T-helper 2 cell treated with Interferon-gamma antibody and Interleukin-4, amounts not matched to agents 100 ng/mL and 5 ng/mL, for 36 hours (primary cell): Measurements from ENCODE around the gene DCAF6. TPM values are rescaled to one million over a fixed set of nuclear protein-coding genes. Genes with fewer than 3 reads are reported as not detected.
"Not testable (repeated sequence)": the region's sequence is repeated elsewhere in the genome, so short reads cannot be mapped to it uniquely, and the experiment has no call there.

ENCODE experiments used
- intact Hi-C: fragments of 100-400 bp; cut with micrococcal nuclease; formaldehyde crosslinking; loops from one replicate; pipeline ENCODE4 v1.15.1; 2023
- total RNA-seq: library from RNA; stranded (reverse); gene quantifications from 2 replicates; pipeline ENCODE4 v1.2.3, GENCODE V29; 2022

DCAF6 gene
- total RNA-seq, 1 donor from 2014 or later: 21.0 TPM

- intact Hi-C loops: no loop called here
Observed at GRCh38 chr1:168005529-168005928, 69.0 kb downstream of the DCAF6 start.

GRCh38 chr1:168007691-168008090, 71.2 kb downstream of the DCAF6 start:
- intact Hi-C loops: no loop called here

GRCh38 chr1:168008595-168008994, 72.1 kb downstream of the DCAF6 start:
- intact Hi-C loops: no loop called here

GRCh38 chr1:168009322-168009721, 72.8 kb downstream of the DCAF6 start:
- intact Hi-C loops: no loop called here

- intact Hi-C loops: no loop called here
Observed at GRCh38 chr1:168019407-168019806, 82.9 kb downstream of the DCAF6 start.

- intact Hi-C loops: no loop called here
Observed at GRCh38 chr1:168031198-168031597, 94.7 kb downstream of the DCAF6 start.

- intact Hi-C loops: no loop called here
Observed at GRCh38 chr1:168031627-168032026, 95.1 kb downstream of the DCAF6 start.

GRCh38 chr1:168032029-168032428, 95.5 kb downstream of the DCAF6 start:
- intact Hi-C loops: no loop called here

- intact Hi-C loops: no loop called here
Observed at GRCh38 chr1:168035345-168035744, 98.9 kb downstream of the DCAF6 start.

GRCh38 chr1:168042362-168042761, 105.9 kb downstream of the DCAF6 start:
- intact Hi-C loops: no loop called here

GRCh38 chr1:168045311-168045710, 108.8 kb downstream of the DCAF6 start:
- intact Hi-C loops: no loop called here

GRCh38 chr1:168050307-168050706, 113.8 kb downstream of the DCAF6 start:
- intact Hi-C loops: no loop called here

- intact Hi-C loops: no loop called here
Observed at GRCh38 chr1:168050880-168051279, 114.4 kb downstream of the DCAF6 start.

GRCh38 chr1:168053681-168054080, 117.2 kb downstream of the DCAF6 start:
- intact Hi-C loops: no loop called here

- intact Hi-C loops: no loop called here
Observed at GRCh38 chr1:168054117-168054516, 117.6 kb downstream of the DCAF6 start.

GRCh38 chr1:168056152-168056551, 119.7 kb downstream of the DCAF6 start:
- intact Hi-C loops: not testable (repeated sequence)

GRCh38 chr1:168057355-168057754, 120.9 kb downstream of the DCAF6 start:
- intact Hi-C loops: no loop called here

- intact Hi-C loops: no loop called here
Observed at GRCh38 chr1:168057921-168058320, 121.4 kb downstream of the DCAF6 start.

- intact Hi-C loops: no loop called here
Observed at GRCh38 chr1:168064216-168064615, 127.7 kb downstream of the DCAF6 start.

GRCh38 chr1:168065506-168065905, 129.0 kb downstream of the DCAF6 start:
- intact Hi-C loops: no loop called here

- intact Hi-C loops: no loop called here
Observed at GRCh38 chr1:168069384-168069783, 132.9 kb downstream of the DCAF6 start.

GRCh38 chr1:168079761-168080160, 143.3 kb downstream of the DCAF6 start:
- intact Hi-C loops: loop anchor here (5.0 to 10.0 kb wide), 5 partner anchors 68 to 477 kb away; partner anchors contain the start of genes DCAF6 and MPC2

- intact Hi-C loops: loop anchor here (5.0 to 10.0 kb wide), 5 partner anchors 66 to 479 kb away; partner anchors contain the start of genes DCAF6 and MPC2
Observed at GRCh38 chr1:168081373-168082007, 145.0 kb downstream of the DCAF6 start.
